Choroid plexus epithelial cell (primary cell): ENCODE data around the gene PRKCE.
A peak's percentile ranks its signal among the peaks of the same experiment; 100 is the strongest.

Experiments used
- DNase-seq: peaks from one replicate; pipeline ENCODE4 v3.0.0-alpha.2; 2010; ENCODE audit warnings: low read depth
- H3K4me3 ChIP-seq: 2 replicates; pipeline ENCODE4 v1.5.1; 2011; ENCODE audit warnings: low read depth, mild to moderate bottlenecking, control low read depth, low read length, moderate library complexity
- CTCF ChIP-seq: conservative IDR thresholded peaks from 2 replicates; pipeline ENCODE4 v1.5.1; 2011; ENCODE audit warnings: low read depth, mild to moderate bottlenecking, control low read depth, inconsistent platforms, low read length, moderate library complexity

Gene PRKCE

GRCh38 chr2:46091961-46092667 is 440.6 kb downstream of the PRKCE start:
- H3K4me3 ChIP-seq = no peak overlapping the region
- no peak for TF ChIP-seq CTCF
- DNase-seq = no peak

GRCh38 chr2:46094689-46095088 is 443.2 kb downstream of the PRKCE start:
- DNase-seq = no peak
- TF ChIP-seq CTCF = no peak
- no peak overlapping the region for H3K4me3 ChIP-seq

GRCh38 chr2:46095830-46096229 is 444.4 kb downstream of the PRKCE start:
- no peak for DNase-seq
- H3K4me3 ChIP-seq = no peak overlapping the region
- TF ChIP-seq CTCF = no peak

- no peak for DNase-seq
- no peak for TF ChIP-seq CTCF
- H3K4me3 ChIP-seq = no peak overlapping the region
These were observed 444.8 kb downstream of the PRKCE start for GRCh38 chr2:46096260-46096659.

GRCh38 chr2:46097714-46098480 is 446.4 kb downstream of the PRKCE start:
- TF ChIP-seq CTCF = no peak
- peak; percentile 99 for DNase-seq
- no peak overlapping the region for H3K4me3 ChIP-seq

GRCh38 chr2:46098621-46099062 is 447.2 kb downstream of the PRKCE start:
- peak; percentile 79 for DNase-seq
- TF ChIP-seq CTCF = no peak
- H3K4me3 ChIP-seq = no peak overlapping the region
